Measurements from ENCODE around the gene NPLOC4.

Gene NPLOC4

DNA sequence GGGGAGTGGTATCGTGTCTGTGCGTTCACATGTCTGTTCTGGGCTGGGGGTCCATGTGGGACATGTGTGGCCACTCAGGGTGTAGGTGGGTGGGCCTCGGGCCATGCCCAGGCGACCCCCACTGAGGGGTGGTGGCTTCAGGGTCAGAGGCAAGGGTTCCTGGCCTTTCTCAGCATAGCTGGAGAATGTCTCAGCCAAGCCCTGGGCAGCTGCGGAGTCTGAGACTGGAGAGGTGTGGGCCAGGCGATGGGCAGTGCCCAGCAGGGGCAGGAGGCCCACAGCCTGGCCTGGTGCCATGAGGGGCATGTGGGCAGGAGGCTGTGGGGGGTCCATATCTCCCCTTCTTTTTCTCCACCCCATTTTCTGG lies 107.5 kb downstream of the NPLOC4 start:
- DNase-seq = no peak

DNA sequence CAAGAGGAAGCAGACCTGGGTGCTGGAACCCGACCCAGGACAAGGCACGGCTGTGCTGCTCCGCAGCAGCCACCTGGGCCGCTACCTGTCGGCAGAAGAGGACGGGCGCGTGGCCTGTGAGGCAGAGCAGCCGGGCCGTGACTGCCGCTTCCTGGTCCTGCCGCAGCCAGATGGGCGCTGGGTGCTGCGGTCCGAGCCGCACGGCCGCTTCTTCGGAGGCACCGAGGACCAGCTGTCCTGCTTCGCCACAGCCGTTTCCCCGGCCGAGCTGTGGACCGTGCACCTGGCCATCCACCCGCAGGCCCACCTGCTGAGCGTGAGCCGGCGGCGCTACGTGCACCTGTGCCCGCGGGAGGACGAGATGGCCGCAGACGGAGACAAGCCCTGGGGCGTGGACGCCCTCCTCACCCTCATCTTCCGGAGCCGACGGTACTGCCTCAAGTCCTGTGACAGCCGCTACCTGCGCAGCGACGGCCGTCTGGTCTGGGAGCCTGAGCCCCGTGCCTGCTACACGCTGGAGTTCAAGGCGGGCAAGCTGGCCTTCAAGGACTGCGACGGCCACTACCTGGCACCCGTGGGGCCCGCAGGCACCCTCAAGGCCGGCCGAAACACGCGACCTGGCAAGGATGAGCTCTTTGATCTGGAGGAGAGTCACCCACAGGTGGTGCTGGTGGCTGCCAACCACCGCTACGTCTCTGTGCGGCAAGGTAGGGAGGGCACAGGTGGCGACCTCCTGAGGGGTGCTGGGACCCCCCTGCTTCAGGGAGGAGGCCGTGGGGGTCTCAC lies 108.1 kb downstream of the NPLOC4 start:
- DNase-seq = no peak

DNA sequence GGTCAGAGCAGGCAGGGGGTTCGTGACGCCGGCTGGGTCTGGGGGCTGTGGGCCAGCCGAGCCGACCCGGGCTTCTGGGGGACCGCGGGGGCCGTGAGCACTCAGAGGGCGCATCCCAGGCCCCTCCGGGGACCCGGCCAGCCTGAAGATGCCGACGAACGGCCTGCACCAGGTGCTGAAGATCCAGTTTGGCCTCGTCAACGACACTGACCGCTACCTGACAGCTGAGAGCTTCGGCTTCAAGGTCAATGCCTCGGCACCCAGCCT lies 108.6 kb downstream of the NPLOC4 start:
- no peak for DNase-seq

DNA sequence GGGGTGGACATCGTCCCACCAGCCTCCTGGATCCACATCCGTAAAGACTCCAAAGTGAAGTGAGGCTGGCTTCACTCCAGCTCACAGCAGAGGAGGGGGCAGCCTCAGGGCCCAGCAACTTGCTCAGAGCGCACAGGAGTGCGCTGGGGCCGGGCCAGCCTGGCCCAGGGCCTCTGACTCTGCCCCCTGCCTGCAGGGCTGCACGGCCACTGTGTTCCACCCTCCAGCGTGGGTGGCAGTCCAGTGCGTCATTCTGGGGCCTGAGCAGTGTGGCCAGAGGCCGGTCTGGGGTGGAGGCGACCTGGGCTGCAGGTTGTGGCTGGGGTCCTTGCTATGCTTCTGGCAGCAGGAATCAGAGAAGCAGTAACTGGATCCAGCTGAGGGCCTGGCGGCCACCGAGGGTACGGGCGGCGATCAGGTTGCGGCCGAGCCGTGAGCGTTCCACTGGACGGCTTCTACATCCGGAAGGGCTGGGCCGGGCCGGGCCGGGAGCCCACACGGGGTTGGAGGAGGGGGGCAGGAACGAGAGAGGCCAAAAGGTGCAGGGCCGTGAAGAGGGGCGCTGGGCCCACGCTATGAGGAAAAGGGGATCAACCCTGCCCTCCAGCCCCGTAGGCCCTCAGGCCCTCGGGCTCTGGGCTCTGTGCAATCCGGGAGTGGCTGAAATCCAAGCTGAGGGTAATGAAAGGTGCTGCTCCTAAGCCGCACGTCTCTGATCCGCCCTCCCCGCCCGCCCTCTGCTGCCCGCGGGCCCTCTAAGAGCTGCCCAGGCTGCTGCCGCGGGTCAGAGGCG lies 109.1 kb downstream of the NPLOC4 start, which contains the start of gene FSCN2:
TSS of gene FSCN2 (plus strand) at position 787 of the 793 bp plus-strand sequence. CDS start 155 bp downstream, outside the sequence.
- DNase-seq = no peak

DNA sequence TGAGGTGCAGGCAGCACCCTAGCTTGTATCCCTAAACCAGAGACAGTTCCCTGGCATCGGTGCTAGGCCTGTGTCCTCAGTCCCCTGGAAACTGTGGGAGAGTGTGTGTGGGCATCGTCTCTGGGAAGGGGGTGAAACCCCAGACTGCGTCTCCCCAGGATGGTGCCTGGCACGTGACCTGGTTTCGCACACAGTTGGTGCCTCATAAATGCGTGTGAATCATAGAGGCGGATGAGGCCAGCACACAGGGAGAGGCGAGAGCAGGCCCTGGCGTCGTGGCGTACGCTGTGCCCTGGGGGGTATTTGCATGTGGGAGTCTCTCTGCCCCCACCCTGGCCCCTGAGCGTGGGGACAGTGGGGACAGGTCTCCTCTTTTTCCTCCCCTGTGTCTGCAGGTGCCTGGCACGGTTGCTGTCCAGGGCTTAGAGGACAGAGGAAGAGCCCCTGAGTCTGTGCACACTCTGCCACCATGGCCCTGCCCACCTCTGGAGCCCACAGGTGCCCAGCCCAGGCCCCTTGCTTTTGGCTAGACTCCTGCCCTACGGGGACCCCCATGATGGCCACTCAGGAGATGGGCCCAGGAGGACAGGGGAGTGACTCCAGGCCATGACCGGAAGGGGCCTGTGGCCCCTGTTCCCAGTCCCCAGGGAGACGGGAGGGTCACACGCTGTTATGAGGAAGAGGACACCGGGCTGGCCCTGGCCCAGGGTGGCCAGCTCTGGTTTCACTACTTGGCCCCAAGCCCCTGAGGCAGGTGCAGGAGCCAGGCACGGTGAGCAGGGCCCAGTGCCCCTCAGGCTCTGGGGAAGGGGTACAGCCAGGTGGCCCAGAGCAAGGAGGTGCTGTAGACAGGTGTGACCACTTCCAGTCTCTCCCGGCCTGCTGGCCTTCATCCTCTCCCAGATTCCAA lies 110.0 kb downstream of the NPLOC4 start:
- no peak for DNase-seq

DNA sequence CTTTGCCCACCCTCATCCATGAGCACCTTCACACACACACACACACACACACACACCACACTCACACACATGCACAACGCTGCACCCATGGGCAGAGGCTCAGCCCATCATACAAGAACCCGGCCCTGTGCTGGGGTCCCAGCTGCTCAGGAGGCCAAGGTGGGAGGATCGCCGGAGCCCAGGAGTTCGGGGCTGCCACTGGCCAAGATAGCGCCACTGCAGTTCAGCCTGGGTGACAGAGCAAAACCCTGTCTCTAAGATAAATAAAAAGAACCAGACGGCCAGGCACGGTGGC lies 112.1 kb downstream of the NPLOC4 start:
- DNase-seq = no peak

DNA sequence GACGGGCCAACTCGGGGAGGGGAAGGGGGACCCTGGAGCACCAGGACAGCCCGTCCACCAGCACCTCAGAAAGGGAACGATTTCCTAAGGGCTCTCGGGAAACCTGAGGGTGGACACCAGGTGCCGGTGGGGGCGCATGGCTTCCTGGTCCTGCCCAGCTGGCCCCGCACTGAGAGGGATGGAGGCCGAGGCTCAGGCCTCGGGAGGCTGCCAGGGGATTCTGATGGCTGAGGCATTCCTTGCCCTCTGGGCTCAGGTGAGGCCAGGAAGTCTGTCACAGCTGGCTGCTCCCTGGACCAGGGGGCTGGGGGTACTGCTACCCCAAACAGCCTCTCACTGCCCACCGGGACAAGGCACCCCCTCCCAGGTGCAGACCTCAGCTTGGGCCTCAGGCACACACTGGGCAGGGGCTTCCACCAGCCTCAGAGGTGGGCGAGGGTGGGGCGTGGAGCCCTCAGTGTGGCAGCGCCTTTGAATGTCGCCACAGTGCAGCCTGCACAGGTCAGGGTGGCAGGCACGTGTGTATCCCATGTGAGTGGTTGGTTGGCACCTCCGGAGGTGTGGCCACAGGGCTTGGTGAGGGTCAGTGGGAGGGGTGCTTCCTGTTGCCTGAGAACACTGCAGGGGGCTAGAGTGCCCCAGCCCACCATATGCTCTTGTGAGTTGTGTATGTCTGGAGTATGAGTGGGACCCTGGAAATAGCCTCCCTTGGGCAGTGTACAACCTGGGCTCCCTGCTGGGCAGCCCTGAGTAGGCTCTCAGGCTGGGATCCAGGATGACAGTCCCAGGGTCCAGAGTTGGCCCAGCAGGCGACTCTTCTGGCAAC lies 112.7 kb downstream of the NPLOC4 start:
- no peak for DNase-seq

DNA sequence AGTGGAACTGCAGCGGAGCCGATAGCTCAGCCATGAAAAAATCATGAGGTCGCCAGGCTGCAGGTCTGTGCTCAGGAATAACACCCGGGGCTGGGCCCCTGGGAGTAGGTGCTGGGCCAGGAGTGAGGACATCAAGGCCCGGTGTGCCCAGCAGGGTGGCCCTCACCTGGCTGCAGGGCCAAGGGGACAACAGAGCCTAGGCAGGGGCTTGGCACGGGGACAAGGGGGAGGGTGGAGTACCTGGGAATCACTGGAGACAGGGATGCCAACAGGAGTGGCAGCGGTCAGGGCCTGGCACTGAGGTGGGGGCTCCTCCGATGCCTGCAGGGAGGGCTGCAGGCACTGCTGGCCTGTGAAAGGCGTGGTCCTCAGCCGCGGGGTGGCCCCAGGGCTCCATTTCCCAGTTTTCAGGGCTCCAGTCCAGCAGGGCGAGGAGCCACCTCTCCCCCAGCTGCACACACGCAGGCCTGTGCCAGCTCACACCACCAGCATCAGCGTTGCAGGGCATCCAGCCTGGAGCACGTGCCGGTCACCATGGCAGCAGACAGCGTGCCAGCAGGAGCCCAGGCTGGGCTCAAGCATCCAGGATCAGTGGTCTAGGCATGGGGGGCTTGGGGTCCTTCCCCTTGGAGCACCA lies 113.4 kb downstream of the NPLOC4 start:
- no peak for DNase-seq

DNA sequence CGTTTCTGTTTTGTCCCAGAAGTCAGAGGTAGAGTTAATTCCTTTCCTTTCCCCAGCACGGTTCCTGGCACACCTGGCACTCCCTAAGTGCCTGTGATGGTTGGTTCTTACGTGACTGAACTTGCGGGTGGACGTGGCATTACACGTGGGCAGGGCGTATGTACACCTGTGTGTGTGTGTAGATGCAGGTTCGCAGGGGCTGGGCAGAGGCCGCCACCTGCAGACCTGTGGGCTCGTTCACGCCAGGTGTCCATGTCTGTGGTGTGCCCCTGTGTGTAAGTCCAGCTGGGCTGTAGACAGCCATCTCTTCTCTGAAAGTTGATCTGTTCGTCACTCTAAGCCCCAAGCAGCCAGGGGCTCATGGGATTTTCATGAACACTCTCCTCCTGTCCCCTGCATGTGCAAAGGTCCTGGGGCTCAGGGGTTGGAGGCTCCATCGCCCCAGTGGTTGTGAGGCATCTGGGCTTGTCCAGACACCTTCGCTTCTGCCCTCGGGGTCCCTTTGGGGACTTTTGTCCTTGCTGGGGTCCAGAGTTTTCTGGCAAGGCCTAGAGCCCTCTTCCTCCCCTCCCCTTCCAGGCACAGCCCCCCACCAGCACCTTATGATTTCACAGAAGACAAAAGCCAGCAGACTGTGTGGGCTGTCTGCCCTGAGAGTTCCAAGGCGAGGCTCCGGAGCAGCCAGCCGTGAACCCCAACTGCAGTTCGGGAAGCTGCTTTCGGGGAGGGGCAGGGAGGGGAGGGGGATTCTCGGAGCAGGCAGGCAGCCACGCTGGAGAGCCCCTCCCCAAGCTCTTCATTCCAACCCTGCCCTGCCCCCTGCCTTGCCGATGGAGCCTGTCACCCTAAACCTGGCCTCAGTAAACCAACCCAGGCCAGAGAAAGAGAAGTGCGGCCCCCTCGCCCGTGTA lies 114.2 kb downstream of the NPLOC4 start:
- no peak for DNase-seq

DNA sequence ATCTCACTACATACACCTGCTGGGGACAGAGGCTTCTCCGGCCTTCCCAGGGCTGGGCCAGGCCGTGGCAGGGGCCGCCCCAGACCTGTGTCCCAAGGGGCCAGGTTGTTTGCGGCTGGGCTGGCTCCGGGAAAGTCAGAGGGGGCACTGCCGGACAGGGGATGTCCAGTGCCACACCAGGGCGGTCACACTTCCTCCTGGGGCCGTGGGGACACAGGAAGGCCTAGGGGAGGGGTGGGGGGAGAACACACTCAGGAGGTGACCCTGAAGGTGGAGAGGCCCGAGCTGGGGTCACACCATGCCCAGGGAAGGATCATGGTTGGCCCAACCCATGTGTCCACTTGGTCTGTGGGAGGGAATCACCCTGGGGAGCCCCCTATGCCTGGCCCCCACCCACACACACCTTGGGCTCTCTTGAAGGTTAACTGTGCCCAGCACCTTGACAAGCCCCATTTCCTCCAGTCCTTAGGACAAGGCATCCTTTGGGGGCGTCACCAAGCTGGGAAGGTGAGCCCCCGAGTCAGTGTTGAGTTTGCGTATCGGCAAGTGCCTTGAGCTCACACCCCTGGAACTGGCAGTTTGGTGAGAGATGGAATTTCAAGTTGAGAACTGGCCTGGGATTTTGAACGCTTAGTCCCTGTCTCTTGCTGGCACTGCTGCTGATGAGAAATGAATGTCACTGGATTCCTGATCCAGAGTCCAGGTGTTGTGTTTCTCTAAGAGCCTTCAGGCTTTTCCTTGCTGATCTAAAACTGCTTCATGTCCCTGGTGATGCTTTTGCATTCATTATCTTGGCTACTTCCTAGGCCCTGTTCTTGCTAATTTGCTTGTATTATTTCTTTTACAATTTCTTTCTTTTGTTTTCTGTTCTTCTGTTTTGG lies 116.7 kb downstream of the NPLOC4 start:
- no peak for DNase-seq

DNA sequence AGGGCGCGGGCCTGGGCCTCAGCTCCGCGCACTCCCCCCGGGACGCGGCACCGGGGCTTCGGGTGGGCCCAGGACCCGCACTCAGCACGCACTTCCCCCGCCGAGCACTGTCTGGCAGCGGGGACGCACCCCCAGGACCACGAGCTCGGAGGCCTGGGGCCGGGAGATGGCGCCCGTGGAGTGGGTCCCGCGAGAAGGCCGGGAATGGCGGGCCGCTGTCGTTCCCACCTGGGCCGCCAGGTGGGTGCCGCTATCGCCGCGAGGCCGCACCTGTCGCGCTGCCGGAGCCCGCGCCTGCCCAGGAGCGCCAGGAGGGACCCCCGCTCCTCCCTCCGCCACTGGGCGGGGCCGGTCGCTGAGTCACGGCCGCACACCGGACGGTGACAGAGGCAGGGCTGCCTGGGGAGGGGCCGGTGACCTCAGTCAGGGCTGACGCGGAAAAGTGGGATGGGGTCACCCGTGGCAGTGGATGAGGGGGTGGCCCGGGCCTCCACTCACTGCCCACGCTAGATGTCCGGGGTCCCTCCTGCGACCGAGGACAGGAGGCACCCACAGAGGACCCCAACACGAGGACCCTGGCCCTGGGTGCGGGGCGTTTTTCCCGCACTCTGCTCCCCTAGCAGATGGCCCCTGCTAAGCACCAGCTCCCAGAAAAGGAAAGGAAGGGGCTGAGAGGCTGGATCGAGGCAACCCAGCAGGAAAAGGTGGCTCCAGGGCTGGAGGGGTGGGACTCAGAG lies 117.5 kb downstream of the NPLOC4 start:
- peak; percentile 62 for DNase-seq

DNA sequence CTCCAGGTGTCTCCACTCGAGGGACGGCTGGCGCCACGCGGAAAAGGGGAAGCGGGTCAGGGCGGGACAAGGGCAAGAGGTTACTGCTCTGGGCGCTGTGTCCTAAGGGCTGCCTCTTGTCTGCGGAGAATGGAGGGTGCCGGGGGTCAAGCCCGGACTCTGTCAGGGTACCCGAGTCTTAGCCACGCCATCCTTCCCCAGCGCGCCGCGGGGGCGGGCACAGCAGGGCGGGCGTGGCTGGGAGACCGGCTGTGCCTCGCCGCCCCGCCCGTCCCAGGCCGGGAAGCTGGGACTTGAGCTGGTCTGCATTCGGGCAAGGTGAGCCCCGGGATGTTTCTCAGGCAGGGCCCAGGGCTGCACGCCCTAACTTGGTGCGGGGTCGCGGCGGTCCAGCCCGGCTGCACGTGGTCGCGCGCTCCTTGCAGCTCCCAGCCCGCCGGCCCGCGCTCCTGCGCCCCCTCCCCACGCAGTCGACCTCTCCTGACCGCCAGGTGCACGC lies 118.1 kb downstream of the NPLOC4 start:
- peak; percentile 51 for DNase-seq

DNA sequence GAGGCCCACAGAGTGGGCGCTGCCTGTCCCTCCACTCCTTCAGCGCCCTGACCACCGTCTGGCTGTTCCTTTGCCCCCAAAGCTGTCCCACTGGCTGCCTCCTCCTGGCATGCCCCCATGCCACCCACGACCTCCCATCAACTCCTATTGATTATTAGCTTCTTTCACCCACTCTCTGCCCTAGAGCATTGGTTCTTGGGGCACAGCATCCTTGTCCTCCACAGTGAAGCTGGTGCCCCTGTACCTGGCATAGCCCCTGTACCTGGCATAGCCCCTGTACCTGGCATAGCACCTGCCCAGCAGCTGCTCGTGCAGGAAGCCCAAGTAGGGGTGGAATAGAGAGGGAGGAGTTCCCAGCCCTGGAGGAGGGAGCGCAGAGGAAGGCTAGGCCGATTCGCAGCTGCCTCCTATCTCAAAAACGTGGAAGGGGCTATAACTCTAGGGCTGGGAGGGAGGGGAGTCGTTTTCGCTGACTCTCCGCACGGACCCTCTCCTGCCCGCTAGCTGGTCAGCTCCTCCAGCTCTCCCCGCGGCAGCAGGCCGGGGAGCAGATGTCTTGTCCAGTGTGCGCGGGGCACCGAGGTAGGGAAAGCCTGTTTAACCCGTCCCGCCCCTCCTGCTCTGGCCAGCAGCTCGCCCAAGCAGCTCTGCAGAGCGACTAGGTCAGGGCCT lies 118.7 kb downstream of the NPLOC4 start:
- DNase-seq = no peak

DNA sequence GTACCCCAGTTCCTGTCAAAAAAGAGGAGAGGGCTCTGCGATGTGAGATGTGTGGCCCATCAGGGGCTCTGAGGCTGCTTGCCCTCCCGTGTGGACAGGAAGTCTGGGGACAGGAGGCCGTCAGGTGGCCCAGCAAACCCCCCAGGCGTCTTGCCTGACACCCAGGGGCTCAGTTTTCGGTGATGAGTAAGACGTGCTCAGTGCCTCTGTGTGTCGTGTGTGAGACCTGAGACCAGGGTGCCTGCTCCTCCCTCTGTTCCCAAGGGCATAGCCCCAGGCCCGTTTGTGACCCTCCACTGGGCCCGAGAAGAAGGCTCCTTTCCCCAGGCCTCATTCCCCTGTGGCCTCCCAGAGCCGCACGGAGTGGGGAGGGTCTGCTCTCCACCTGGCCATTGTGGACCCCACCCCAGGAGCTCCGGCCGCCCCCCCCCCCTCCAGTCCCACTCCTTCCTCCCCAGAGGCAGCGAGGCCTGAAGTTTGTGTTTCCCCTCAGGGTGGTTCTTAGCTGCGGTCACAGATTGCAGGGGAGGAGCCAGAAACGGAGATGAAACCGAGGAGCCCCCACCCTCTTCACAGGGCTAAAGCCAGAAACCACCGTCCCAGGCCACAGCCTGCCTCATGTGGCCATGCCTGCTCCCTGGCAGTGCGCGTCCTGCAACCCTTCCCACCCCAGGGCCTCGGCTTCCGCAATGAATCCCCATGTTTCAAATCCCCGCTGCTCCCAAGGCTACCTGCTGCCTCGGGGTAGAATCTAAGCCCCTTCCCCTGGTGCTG lies 119.4 kb downstream of the NPLOC4 start:
- DNase-seq = no peak

DNA sequence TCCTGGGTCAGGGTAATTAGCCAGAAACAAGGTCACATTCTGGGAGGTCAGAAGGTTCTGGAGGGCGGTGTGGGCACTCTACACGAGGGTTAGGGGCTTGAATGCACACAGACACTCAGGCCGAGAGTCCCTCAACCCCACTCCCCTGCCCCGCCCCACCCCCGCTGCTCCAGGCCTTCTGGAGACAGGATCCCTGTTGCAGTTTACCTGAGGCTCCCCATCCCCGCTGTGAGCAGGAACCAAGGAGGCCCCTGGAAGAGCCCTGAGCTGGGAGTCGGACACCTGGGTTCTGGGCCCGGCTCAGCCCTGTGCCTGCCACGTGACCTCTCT lies 119.9 kb downstream of the NPLOC4 start:
- DNase-seq = no peak

DNA sequence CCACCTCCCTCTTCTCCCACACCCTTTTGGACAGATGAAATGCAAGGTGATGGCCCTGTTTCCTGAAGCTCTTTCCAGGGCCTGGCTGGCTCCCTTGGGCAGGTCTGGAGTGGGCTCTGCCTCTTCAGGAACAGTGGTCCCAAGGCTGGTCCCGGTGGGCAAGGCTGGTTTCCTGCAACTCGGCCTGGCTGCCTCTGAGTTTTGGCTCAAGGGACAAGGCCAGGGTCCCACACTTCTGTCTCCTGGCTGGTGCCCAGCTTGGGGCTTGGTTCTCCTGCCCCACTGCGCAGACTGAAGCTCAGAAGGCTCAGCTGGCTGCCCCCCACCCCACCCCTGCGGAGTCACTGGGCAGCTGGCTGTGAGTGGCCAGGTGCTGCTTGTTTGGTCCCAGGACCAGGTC lies 120.5 kb downstream of the NPLOC4 start:
- no peak for DNase-seq

DNA sequence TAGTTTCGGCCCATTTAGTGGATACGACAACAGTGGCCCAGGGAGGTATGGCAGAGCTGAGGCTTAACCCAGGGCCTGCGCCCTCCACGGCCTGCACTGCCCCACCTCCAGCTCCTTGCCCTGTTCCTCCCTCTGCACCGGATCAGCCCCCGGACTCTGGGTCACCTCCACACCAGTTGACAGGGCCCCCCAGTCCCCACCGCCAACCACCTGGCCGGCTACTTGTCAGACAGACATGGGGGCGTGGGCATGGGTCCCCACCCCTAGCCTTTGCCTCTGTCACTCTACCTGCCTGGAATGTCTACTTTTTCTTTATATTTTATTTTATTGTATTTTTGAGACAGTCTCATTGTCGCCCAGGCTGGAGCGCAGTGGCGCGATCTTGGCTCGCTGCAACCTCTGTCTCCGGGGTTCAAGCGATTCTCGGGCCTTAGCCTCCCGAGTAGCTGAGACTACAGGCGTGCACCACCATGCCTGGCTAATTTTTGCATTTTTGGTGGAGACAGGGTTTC lies 121.3 kb downstream of the NPLOC4 start:
- no peak for DNase-seq

Data from activated CD4-positive, alpha-beta T cell treated with anti-CD3 and anti-CD28 coated beads, Interleukin-2, Interleukin-6, amounts not matched to agents 100 ng/mL and 50 ng/mL, durations not matched to agents 16 hours and 8 hours (primary cell).